ENCODE data around the gene GOLGA5.

GOLGA5 gene

DNA sequence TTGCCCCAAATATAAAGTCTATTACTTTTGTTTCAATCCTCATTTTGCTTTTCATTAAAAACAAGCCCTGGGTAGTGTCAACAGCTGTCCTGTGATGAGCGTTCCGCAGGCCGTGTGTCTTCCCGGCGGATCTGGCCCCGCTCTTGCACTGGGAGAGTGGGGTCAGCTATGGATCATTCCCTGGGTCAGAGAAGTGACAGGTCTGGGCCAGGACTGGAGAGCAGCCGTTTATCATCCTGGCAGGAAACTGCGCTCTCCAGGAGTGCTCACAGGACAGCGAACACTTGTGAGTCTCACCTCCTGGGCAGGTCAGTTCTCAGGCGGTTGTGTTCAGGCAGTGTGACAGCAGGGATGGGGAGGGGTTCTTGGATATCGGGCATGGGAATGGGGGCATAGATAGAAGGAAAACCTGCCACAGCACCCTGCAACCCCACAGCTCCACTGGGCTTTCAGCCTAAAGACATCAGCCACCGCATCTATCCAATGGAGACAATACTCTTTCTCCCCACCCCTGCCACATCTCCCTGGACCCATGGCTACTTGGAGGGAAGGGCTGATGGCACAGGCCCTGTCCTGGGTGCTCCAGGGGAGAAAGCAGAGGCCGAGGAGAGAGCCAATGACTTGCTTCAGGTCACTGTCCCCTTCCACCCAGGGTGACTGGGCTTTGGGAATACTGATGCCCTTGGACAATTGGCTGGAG is 81.0 kb downstream of the GOLGA5 start:
- no peak for DNase-seq (ENCODE audit: low read depth in 4 of 4, low spot score in 1 of 4)

DNA sequence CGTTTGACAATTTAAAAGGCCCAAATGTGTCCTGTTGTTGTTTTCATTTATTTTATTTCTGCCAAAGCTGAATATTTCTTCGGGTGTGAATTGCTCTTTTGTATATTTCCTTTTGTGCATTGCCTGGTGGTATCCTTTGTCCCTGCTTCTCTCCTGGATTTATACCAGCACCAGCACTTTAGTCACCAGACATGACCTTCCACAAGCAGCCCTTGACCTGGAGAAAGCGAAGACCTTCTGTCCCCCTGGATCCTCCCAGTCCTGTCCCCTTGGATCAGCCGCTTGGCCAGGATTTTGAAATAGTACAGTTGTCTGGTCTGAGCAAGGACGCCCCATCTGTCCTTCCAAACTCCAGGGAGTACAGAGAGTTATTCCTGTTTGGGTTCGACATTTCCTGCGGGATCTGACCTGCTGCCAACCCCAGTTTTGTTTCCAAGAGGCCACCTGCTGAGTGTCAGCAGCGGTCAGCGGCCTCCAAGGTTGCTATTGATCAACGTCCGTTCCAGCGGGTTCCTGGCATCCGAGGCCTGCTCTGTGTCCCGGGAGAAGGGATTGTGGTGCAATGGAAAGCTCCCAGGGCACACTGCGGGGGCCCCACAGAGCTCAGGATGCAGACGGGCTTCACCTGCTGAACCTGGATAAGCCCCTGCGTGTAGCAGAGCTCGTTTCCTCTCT is 83.8 kb downstream of the GOLGA5 start:
- no peak for DNase-seq (ENCODE audit: low read depth in 4 of 4, low spot score in 1 of 4)

DNA sequence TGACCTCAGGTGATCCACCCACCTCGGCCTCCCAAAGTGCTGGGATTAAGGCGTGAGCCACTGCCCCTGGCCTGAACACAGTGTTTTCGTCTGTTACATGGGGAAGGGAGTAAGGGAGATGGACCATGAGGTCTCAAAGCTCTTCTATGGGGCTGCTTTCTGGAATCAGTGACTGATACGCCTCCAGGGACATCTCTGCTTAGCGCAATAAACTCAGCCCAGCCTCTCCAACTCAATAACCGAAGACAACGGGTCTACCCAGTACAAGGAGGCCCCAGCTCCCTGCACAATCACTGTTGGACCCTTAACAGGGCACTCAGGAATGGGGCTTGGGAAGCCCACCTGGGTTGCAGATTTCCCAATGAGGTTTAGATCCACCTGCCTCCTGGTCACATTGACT is 86.2 kb downstream of the GOLGA5 start:
- DNase-seq (ENCODE audit: low read depth in 4 of 4, low spot score in 1 of 4), result no peak

DNA sequence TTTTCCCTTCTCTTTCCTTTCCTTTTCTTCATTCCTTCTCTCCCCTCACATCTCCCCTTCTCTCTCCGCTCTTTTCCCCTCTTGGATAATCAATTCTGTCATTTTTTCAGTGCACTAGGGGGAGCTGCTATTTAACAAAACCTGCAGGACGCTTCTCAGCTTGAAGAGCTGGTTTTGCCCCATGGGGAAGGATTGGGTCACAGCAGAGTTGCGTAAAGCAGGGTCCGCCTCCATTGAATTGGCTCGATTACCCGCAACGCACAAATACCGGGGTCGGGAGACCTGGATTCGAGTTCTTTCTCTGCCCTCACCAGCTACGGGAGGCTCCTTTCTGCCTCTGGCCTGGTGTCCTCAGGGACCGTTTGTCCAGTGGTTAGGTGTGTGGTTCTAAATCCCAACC is 86.7 kb downstream of the GOLGA5 start:
- DNase-seq (ENCODE audit: low read depth in 4 of 4, low spot score in 1 of 4), result no peak

DNA sequence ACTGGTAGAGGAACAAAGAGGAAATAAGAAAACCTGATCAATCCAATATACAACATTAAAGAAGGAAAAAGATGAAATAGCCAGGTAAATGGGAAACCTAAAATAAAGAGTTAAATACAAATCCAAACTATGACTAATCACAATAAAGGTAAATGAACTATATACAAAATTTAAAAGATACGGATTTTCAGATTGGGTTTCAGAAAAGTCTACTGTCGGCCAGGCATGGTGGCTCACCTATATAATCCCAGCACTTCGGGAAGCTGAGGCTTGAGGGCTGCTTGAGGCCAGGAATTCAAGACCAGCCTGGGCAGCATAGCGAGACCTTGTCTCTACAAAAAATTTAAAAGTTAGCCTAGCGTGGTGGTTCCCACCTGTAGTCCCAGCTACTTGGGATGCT is 89.0 kb downstream of the GOLGA5 start:
- no peak for DNase-seq (ENCODE audit: low read depth in 4 of 4, low spot score in 1 of 4)

DNA sequence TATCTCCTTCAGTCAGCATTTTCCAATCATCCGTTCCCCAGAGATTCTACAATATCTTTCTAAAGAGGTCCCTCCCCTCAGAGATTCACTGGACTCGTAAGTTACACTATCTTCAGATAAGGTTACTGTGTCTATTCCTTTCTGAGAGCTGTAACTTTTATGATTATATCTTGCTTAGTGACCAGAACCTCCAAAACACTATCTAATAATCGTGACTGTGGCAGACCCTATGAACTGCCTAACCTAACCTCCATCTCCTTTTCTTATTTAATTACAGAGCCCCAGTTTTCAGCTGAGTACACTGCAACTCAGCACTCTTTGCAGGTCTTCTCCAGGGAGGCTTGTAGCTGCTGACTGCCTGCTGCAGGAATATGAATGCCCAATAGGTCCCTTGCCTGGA is 90.3 kb downstream of the GOLGA5 start:
- no peak for DNase-seq (ENCODE audit: low read depth in 4 of 4, low spot score in 1 of 4)

DNA sequence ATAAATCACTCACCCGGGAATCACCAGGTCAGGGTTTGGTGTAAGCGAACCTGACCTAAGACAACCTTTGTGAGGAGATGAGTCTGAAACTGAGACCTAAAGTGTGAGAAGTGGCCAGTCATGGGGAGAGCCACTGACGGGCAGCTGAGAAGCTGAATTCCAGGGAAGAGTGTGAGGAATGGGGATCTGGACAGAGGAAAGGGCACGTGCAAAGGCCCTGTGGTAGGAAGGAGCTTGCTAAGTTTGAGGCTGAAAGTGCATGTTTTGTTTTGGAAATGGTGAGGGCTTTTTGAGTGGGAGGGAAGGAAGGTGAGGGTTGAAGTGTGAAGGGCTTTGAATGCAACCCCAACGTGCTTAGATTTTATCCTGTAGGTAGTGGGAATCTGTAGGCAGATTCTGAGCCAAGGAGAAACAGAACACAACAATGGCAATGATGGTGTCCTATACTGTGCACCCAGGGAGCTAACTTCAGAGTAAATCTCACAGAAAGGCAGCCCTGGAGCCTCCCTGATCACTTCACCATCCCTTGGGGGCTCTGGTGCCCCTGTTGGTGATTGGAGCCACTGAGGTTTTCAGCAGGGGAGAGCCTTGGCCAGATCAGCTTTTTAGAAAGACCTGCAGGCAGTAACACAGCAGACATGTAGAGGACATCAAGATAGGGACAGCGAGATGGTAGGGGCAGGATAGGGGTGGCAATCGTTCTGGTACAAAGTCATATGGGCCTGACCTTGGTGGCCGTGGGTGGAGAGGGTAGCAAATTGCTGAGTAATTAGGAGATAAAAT is 91.4 kb downstream of the GOLGA5 start:
- DNase-seq (ENCODE audit: low read depth in 4 of 4, low spot score in 1 of 4), result no peak

DNA sequence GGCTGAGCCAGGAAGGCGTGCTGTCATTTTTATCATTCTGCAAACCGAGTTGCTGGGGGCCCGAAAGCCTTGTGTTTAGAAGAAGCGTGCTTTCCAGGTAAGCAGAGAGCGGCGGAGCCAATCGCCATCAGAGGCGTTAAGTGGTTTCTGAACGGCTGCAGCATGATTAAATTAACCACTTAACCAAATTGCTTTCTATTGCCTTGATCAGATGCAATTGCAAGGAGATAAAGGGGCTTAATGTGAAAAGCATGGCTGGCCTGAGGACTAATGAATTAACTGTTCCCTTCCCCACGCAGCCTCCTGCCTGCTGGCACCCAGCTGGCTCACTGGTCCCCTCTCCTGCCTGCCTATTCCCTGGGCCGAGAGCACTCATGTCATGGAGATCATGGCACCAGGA is 92.2 kb downstream of the GOLGA5 start:
- DNase-seq (ENCODE audit: low read depth in 4 of 4, low spot score in 1 of 4), result no peak

DNA sequence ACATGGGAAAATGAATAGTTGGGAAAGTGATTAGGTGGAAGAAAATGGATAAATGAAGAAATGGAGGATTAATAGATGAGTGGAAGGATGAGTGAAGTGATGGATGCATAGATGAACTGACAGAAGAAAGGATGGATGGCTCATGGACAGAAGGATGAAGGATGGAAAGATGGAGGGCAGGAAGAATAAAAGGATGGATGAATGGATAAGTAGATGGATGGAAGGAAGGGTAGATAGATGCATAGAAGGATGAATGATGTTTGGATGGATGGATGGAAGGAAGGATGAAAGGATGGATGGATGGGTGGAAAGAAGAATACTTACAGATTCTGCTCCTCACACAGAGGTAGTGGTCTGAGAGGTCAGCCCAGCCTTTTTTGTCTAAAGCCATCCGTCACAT is 93.1 kb downstream of the GOLGA5 start:
- DNase-seq (ENCODE audit: low read depth in 4 of 4, low spot score in 1 of 4), result no peak

DNA sequence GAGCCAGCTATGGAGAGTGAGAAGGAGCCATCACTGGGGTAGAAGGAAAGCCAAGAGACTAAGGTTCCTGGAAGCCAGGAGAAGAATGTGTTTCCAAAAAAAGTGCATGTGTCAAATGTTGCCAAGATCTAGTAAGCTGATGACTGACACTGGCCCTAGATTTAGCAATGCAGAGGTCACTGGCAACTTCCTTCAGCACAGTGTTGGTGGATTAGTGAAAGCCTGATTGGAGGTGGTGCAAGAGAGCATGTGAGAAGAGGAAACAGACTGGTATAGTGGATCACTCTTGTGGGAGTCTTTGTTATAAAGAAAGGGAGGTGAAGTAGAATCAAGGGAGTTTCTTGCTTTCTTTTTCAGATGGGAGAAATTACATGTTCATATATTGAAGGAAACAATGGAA is 94.8 kb downstream of the GOLGA5 start:
- DNase-seq (ENCODE audit: low read depth in 4 of 4, low spot score in 1 of 4), result no peak
